ENCODE results near the gene SREK1.

- TF ChIP-seq, protein P1, sequence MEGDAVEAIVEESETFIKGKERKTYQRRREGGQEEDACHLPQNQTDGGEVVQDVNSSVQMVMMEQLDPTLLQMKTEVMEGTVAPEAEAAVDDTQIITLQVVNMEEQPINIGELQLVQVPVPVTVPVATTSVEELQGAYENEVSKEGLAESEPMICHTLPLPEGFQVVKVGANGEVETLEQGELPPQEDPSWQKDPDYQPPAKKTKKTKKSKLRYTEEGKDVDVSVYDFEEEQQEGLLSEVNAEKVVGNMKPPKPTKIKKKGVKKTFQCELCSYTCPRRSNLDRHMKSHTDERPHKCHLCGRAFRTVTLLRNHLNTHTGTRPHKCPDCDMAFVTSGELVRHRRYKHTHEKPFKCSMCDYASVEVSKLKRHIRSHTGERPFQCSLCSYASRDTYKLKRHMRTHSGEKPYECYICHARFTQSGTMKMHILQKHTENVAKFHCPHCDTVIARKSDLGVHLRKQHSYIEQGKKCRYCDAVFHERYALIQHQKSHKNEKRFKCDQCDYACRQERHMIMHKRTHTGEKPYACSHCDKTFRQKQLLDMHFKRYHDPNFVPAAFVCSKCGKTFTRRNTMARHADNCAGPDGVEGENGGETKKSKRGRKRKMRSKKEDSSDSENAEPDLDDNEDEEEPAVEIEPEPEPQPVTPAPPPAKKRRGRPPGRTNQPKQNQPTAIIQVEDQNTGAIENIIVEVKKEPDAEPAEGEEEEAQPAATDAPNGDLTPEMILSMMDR (IDR thresholded peaks at IDR 0.05; ENCODE audit: low read length): no peak
- TF ChIP-seq EZH2phosphoT487 (IDR thresholded peaks at IDR 0.05; ENCODE audit: low read length): no peak
- TF ChIP-seq EZH2 (optimal IDR thresholded peaks at IDR 0.05; ENCODE audit: low read depth, low read length): no peak
Measured at GRCh38 chr5:66197764-66198405, 53.8 kb downstream of the SREK1 start.
